Mucosa of stomach (tissue), 1 donor: ENCODE data around the gene TSPAN15.

ENCODE experiments used
- H3K27me3 ChIP-seq: one replicate; pipeline ENCODE4 v1.7.0; 2013; ENCODE audit warnings: mild to moderate bottlenecking, low read length; ENCODE audit not compliant: control insufficient read depth, insufficient read depth
- H3K36me3 ChIP-seq: one replicate; pipeline ENCODE4 v1.7.0; 2013; ENCODE audit warnings: low read length; ENCODE audit not compliant: control insufficient read depth, insufficient read depth
- H3K4me1 ChIP-seq: one replicate; pipeline ENCODE4 v1.7.0; 2013; ENCODE audit warnings: mild to moderate bottlenecking, low read length; ENCODE audit not compliant: control insufficient read depth, insufficient read depth
- H3K4me3 ChIP-seq: one replicate; pipeline ENCODE4 v1.7.0; 2013; ENCODE audit warnings: low read length
- H3K9ac ChIP-seq: one replicate; pipeline ENCODE4 v1.7.0; 2013; ENCODE audit warnings: mild to moderate bottlenecking, low read length, moderate library complexity
- H3K9me3 ChIP-seq: one replicate; pipeline ENCODE4 v1.7.0; 2013; ENCODE audit warnings: mild to moderate bottlenecking, low read length, moderate library complexity; ENCODE audit not compliant: control insufficient read depth
- donor health status: Pancreatic carcinoma.

The TSPAN15 gene

GRCh38 chr10:69496352-69497230 is 45.3 kb downstream of the TSPAN15 start:
- Histone ChIP-seq H3K4me1 (peaks cover 65% of the 10 kb centered on the region), H3K36me3 (peaks cover 20% of the 10 kb centered on the region), H3K4me3 (no peak overlapping the region), H3K9ac (no peak overlapping the region), H3K27me3 (no peaks in the 10 kb centered on the region), H3K9me3 (no peaks in the 10 kb centered on the region)

- Histone ChIP-seq H3K9ac (peak overlapping the region; percentile 13), H3K4me3 (no peak overlapping the region)
Measured at GRCh38 chr10:69497231-69497561, 45.9 kb downstream of the TSPAN15 start.

GRCh38 chr10:69497611-69498390 is 46.5 kb downstream of the TSPAN15 start:
- no peaks in the 10 kb centered on the region for H3K9me3 ChIP-seq
- peaks cover 20% of the 10 kb centered on the region for H3K36me3 ChIP-seq
- H3K4me3 ChIP-seq: no peak overlapping the region
- peak overlapping the region; percentile 13 for H3K9ac ChIP-seq
- H3K27me3 ChIP-seq: no peaks in the 10 kb centered on the region
- H3K4me1 ChIP-seq: peaks cover 57% of the 10 kb centered on the region

More at GRCh38 chr10:69497231-69497561, 45.9 kb downstream of the TSPAN15 start:
- peaks cover 63% of the 10 kb centered on the region for H3K4me1 ChIP-seq
- H3K27me3 ChIP-seq: no peaks in the 10 kb centered on the region
- H3K9me3 ChIP-seq: no peaks in the 10 kb centered on the region
- peaks cover 20% of the 10 kb centered on the region for H3K36me3 ChIP-seq

GRCh38 chr10:69498711-69499471 is 47.6 kb downstream of the TSPAN15 start:
- H3K36me3 ChIP-seq: peaks cover 20% of the 10 kb centered on the region
- H3K9me3 ChIP-seq: no peaks in the 10 kb centered on the region
- no peak overlapping the region for H3K4me3 ChIP-seq
- no peak overlapping the region for H3K9ac ChIP-seq
- peaks cover 58% of the 10 kb centered on the region for H3K4me1 ChIP-seq
- no peaks in the 10 kb centered on the region for H3K27me3 ChIP-seq

- Histone ChIP-seq H3K27me3 (no peaks in the 10 kb centered on the region), H3K9me3 (no peaks in the 10 kb centered on the region), H3K9ac (no peak overlapping the region), H3K36me3 (peaks cover 20% of the 10 kb centered on the region), H3K4me1 (peaks cover 54% of the 10 kb centered on the region), H3K4me3 (no peak overlapping the region)
Measured at GRCh38 chr10:69499726-69500689, 48.7 kb downstream of the TSPAN15 start.

GRCh38 chr10:69500864-69501468 is 49.7 kb downstream of the TSPAN15 start:
- Histone ChIP-seq H3K4me3 (no peak overlapping the region), H3K9me3 (no peaks in the 10 kb centered on the region), H3K9ac (no peak overlapping the region), H3K27me3 (no peaks in the 10 kb centered on the region), H3K36me3 (peaks cover 20% of the 10 kb centered on the region), H3K4me1 (peaks cover 51% of the 10 kb centered on the region)

GRCh38 chr10:69501657-69502056 is 50.4 kb downstream of the TSPAN15 start:
- Histone ChIP-seq H3K4me1 (peaks cover 48% of the 10 kb centered on the region), H3K9ac (no peak overlapping the region), H3K27me3 (no peaks in the 10 kb centered on the region), H3K4me3 (no peak overlapping the region), H3K36me3 (peaks cover 17% of the 10 kb centered on the region), H3K9me3 (no peaks in the 10 kb centered on the region)

- H3K9ac ChIP-seq: no peak overlapping the region
- no peaks in the 10 kb centered on the region for H3K27me3 ChIP-seq
- peaks cover 13% of the 10 kb centered on the region for H3K36me3 ChIP-seq
- H3K4me1 ChIP-seq: peaks cover 48% of the 10 kb centered on the region
- no peaks in the 10 kb centered on the region for H3K9me3 ChIP-seq
- no peak overlapping the region for H3K4me3 ChIP-seq
Measured at GRCh38 chr10:69502589-69502988, 51.3 kb downstream of the TSPAN15 start.

- H3K9ac ChIP-seq: no peak overlapping the region
- peaks cover 46% of the 10 kb centered on the region for H3K4me1 ChIP-seq
- H3K4me3 ChIP-seq: no peak overlapping the region
- peaks cover 13% of the 10 kb centered on the region for H3K36me3 ChIP-seq
- H3K9me3 ChIP-seq: no peaks in the 10 kb centered on the region
- no peaks in the 10 kb centered on the region for H3K27me3 ChIP-seq
Measured at GRCh38 chr10:69503001-69503895, 52.0 kb downstream of the TSPAN15 start.

GRCh38 chr10:69503896-69504265 is 52.6 kb downstream of the TSPAN15 start:
- peaks cover 6% of the 10 kb centered on the region for H3K36me3 ChIP-seq
- no peaks in the 10 kb centered on the region for H3K27me3 ChIP-seq
- H3K9me3 ChIP-seq: no peaks in the 10 kb centered on the region
- peaks cover 39% of the 10 kb centered on the region for H3K4me1 ChIP-seq
- H3K4me3 ChIP-seq: no peak overlapping the region
- H3K9ac ChIP-seq: no peak overlapping the region
